ENCODE results near the gene BMP10. TPM values are rescaled to one million over a fixed set of nuclear protein-coding genes. Genes with fewer than 3 reads are reported as not detected.

Gene BMP10
- total RNA-seq, 1 donor from 2014 or later: not detected

GRCh38 chr2:68909793-68910674 lies 38.8 kb upstream of the BMP10 start:
- Histone ChIP-seq H3K9me3 (no peaks in the 10 kb centered on the region), H3K4me1 (peaks cover 3 to 12% of the 10 kb centered on the region in 2 donors), H3K4me3 (no peak overlapping the region), H3K27me3 (no peaks in the 10 kb centered on the region), H3K27ac (no peak overlapping the region), H3K36me3 (no peaks in the 10 kb centered on the region)
- TF ChIP-seq, protein P1, sequence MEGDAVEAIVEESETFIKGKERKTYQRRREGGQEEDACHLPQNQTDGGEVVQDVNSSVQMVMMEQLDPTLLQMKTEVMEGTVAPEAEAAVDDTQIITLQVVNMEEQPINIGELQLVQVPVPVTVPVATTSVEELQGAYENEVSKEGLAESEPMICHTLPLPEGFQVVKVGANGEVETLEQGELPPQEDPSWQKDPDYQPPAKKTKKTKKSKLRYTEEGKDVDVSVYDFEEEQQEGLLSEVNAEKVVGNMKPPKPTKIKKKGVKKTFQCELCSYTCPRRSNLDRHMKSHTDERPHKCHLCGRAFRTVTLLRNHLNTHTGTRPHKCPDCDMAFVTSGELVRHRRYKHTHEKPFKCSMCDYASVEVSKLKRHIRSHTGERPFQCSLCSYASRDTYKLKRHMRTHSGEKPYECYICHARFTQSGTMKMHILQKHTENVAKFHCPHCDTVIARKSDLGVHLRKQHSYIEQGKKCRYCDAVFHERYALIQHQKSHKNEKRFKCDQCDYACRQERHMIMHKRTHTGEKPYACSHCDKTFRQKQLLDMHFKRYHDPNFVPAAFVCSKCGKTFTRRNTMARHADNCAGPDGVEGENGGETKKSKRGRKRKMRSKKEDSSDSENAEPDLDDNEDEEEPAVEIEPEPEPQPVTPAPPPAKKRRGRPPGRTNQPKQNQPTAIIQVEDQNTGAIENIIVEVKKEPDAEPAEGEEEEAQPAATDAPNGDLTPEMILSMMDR (IDR thresholded peaks at IDR 0.05): peak; percentile 70 to 94 (median 89)
- peak in 1 of 2 donors; percentile 86 for DNase-seq (ENCODE audit: low spot score in 2 of 2)
- intact Hi-C loops (cut with DNase I): loop anchor here (1.0 to 5.0 kb wide), 4 partner anchors 78 to 448 kb away; no protein-coding TSS in a partner anchor

- DNase-seq (ENCODE audit: low spot score in 2 of 2): peak; percentile 50 to 90
- H3K27me3 ChIP-seq: no peaks in the 10 kb centered on the region
- TF ChIP-seq, protein P1 (IDR thresholded peaks at IDR 0.05): no peak
- H3K36me3 ChIP-seq: no peaks in the 10 kb centered on the region
- no peak overlapping the region for H3K4me3 ChIP-seq
- intact Hi-C loops (cut with DNase I): loop anchor here (2.0 to 5.0 kb wide), 3 partner anchors 76 to 446 kb away; no protein-coding TSS in a partner anchor
- H3K27ac ChIP-seq: peak overlapping the region; percentile 35 to 51
- H3K4me1 ChIP-seq: peaks cover 3 to 12% of the 10 kb centered on the region in 2 donors
- H3K9me3 ChIP-seq: no peaks in the 10 kb centered on the region
Observed at GRCh38 chr2:68908392-68908970, 37.3 kb upstream of the BMP10 start.

DNA sequence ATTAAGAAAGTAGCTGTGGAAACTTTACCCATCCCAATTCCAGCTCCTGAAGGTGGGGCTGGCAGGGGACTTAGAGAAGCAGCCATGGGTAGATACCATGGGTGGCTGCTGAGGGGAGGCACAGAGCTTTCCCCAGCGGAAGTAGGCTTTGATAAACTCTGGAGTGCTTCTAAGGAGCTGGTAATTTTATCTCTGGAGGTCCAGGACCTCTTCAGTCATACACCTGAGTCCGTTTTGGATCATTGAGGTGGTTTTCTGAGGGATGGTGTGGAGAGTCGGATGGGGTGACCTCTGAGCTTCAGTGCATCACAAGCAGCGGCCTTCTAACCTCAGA lies 36.7 kb upstream of the BMP10 start:
- Histone ChIP-seq H3K4me3 (no peak overlapping the region), H3K4me1 (peaks cover 3 to 12% of the 10 kb centered on the region in 2 donors), H3K9me3 (no peaks in the 10 kb centered on the region), H3K27ac (peak overlapping the region in 1 of 2 donors; percentile 16), H3K27me3 (no peaks in the 10 kb centered on the region), H3K36me3 (no peaks in the 10 kb centered on the region)
- DNase-seq (ENCODE audit: low spot score in 2 of 2): no peak
- intact Hi-C loops (cut with DNase I): loop anchor here (2.0 to 5.0 kb wide), 3 partner anchors 76 to 446 kb away; no protein-coding TSS in a partner anchor
- TF ChIP-seq, protein P1 (IDR thresholded peaks at IDR 0.05): no peak

- Histone ChIP-seq H3K27ac (peak overlapping the region in 1 of 2 donors; percentile 16), H3K9me3 (peaks cover 0 to 3% of the 10 kb centered on the region in 2 donors), H3K27me3 (no peaks in the 10 kb centered on the region), H3K36me3 (no peaks in the 10 kb centered on the region), H3K4me1 (peaks cover 3 to 12% of the 10 kb centered on the region in 2 donors), H3K4me3 (no peak overlapping the region)
- DNase-seq (ENCODE audit: low spot score in 2 of 2): no peak
- TF ChIP-seq, protein P1 (IDR thresholded peaks at IDR 0.05): no peak
- intact Hi-C loops (cut with DNase I): loop anchor here (5.0 kb wide), 2 partner anchors 75 to 445 kb away; no protein-coding TSS in a partner anchor
Observed at GRCh38 chr2:68907232-68907919, 36.2 kb upstream of the BMP10 start.

- DNase-seq (ENCODE audit: low spot score in 2 of 2): no peak
- Histone ChIP-seq H3K27ac (no peak overlapping the region), H3K4me3 (no peak overlapping the region), H3K9me3 (peaks cover 0 to 9% of the 10 kb centered on the region in 2 donors), H3K4me1 (peaks cover 3 to 12% of the 10 kb centered on the region in 2 donors), H3K27me3 (no peaks in the 10 kb centered on the region), H3K36me3 (no peaks in the 10 kb centered on the region)
- TF ChIP-seq, protein P1 (IDR thresholded peaks at IDR 0.05): no peak
- intact Hi-C loops (cut with DNase I): loop anchor here (5.0 kb wide), 2 partner anchors 74 to 444 kb away; no protein-coding TSS in a partner anchor
Observed at GRCh38 chr2:68906716-68907115, 35.5 kb upstream of the BMP10 start.
